Vagina (tissue), 2 donors: ENCODE data around the gene LYPD6. TPM values are rescaled to one million over a fixed set of nuclear protein-coding genes. Genes with fewer than 3 reads are reported as not detected.

ENCODE experiments used
- DNase-seq, 2 donors: peaks; one replicate each; pipeline ENCODE4 v3.0.0-alpha.2; 2017; ENCODE audit errors: extremely low spot score in 2 of 2
- H3K27ac ChIP-seq: fragments of 200-600 bp; sonication (generic); one replicate; pipeline ENCODE4 v1.5.1; 2019
- H3K27me3 ChIP-seq: fragments of 200-600 bp; sonication (generic); one replicate; pipeline ENCODE4 v1.5.1; 2019
- H3K36me3 ChIP-seq, 2 donors: fragments of 200-600 bp; sonication (generic); one replicate each; pipeline ENCODE4 v1.5.1; 2017 to 2019
- H3K4me1 ChIP-seq: fragments of 200-600 bp; sonication (generic); one replicate; pipeline ENCODE4 v1.5.1; 2019
- H3K4me3 ChIP-seq, 2 donors: fragments of 200-600 bp; sonication (generic); 1 replicate in 1 of 2; 2 replicates in 1 of 2; pipeline ENCODE4 v1.5.1; 2016 to 2019
- H3K9me3 ChIP-seq: fragments of 200-600 bp; sonication (generic); one replicate; pipeline ENCODE4 v1.5.1; 2019
- POLR2A ChIP-seq, 2 donors: fragments of 450-650 bp; IDR thresholded peaks; one replicate each; pipeline ENCODE4 v1.6.1; 2017; ENCODE audit warnings: antibody characterized with exemption in 2 of 2, mild to moderate bottlenecking in 2 of 2, moderate library complexity in 2 of 2
- POLR2AphosphoS5 ChIP-seq, 2 donors: sonication (generic); formaldehyde crosslinking; IDR thresholded peaks; one replicate each; pipeline ENCODE4 v1.9.0; 2017; ENCODE audit warnings: antibody characterized with exemption in 2 of 2, mild to moderate bottlenecking in 2 of 2, low read depth in 1 of 2; ENCODE audit not compliant: insufficient read depth in 1 of 2
- intact Hi-C: fragments of 100-400 bp; cut with DNase I; formaldehyde crosslinking; loops from one replicate; pipeline ENCODE4 v1.15.1; 2023
- total RNA-seq: library from RNA; depleted of rRNA; stranded (reverse); fragments of >200 nt; gene quantifications from one replicate; pipeline ENCODE4 v1.2.3, GENCODE V29; 2016
- TF ChIP-seq, protein P1 (sequence below), 3 experiments: fragments of 450-650 bp in 2 of 3; fragments of 200-600 bp in 1 of 3; sonication (generic) in 1 of 3; IDR thresholded peaks; one replicate each; pipeline ENCODE4 v1.5.1; 2017 to 2019; ENCODE audit warnings: antibody characterized with exemption in 3 of 3, mild to moderate bottlenecking in 2 of 3, moderate library complexity in 2 of 3

LYPD6 gene
- total RNA-seq, 1 donor from 2014 or later = 0.25 TPM

DNA sequence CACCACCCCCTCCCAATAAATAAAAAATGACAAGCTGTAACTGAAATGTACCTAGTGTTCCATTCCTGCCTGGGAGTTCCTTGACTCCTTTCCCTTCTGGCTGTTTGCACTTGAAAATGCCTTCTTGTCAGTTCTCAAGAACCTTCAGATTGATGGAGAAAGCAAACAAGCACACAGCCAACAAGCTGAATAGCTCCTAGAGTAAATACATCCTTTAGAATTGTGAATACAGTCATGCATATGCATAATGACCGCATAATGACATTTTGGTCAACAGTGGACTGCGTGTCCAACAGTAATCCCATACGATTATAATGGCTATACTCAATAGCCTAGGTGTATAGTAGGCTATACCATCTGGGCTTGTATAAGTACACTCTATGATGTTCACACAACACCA is 97.0 kb downstream of the LYPD6 start:
- Histone ChIP-seq H3K4me1 (no peaks in the 10 kb centered on the region), H3K36me3 (no peaks in the 10 kb centered on the region), H3K27ac (no peak overlapping the region), H3K4me3 (no peak overlapping the region), H3K27me3 (no peaks in the 10 kb centered on the region), H3K9me3 (no peaks in the 10 kb centered on the region)
- intact Hi-C loops = no loop called here
- no peak for DNase-seq
- TF ChIP-seq, protein P1, sequence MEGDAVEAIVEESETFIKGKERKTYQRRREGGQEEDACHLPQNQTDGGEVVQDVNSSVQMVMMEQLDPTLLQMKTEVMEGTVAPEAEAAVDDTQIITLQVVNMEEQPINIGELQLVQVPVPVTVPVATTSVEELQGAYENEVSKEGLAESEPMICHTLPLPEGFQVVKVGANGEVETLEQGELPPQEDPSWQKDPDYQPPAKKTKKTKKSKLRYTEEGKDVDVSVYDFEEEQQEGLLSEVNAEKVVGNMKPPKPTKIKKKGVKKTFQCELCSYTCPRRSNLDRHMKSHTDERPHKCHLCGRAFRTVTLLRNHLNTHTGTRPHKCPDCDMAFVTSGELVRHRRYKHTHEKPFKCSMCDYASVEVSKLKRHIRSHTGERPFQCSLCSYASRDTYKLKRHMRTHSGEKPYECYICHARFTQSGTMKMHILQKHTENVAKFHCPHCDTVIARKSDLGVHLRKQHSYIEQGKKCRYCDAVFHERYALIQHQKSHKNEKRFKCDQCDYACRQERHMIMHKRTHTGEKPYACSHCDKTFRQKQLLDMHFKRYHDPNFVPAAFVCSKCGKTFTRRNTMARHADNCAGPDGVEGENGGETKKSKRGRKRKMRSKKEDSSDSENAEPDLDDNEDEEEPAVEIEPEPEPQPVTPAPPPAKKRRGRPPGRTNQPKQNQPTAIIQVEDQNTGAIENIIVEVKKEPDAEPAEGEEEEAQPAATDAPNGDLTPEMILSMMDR (IDR thresholded peaks at IDR 0.05) = no peak
- TF ChIP-seq POLR2AphosphoS5 (IDR thresholded peaks at IDR 0.05; ENCODE audit: insufficient read depth in 1 of 2, low read depth in 1 of 2) = no peak
- no peak for TF ChIP-seq POLR2A (IDR thresholded peaks at IDR 0.05)

DNA sequence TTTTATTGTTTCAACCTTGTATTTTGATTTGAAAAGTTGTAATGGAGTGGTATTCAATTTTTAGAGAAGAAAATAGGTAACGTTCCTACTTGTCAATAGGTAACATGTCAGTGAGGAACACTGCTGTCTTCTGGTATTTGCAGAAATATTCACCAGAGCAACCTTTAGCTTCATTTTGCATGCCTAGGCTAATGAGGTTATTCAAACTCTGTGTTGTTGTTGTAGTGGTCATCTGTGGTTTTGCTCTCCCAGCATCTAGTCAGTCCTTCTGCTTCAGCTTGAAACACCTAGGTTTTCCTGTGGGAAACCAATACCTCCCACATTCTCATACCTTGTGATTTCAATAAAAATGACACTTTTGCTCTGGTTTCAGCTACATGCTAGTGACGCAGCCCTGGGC is 98.4 kb downstream of the LYPD6 start:
- no peak overlapping the region for H3K4me3 ChIP-seq
- H3K36me3 ChIP-seq = no peaks in the 10 kb centered on the region
- H3K27ac ChIP-seq = no peak overlapping the region
- intact Hi-C loops = no loop called here
- H3K4me1 ChIP-seq = no peaks in the 10 kb centered on the region
- H3K9me3 ChIP-seq = no peaks in the 10 kb centered on the region
- no peaks in the 10 kb centered on the region for H3K27me3 ChIP-seq
- TF ChIP-seq POLR2A (IDR thresholded peaks at IDR 0.05) (no peak), POLR2AphosphoS5 (IDR thresholded peaks at IDR 0.05; ENCODE audit: insufficient read depth in 1 of 2, low read depth in 1 of 2) (no peak)
- TF ChIP-seq, protein P1 (IDR thresholded peaks at IDR 0.05) = no peak
- no peak for DNase-seq

DNA sequence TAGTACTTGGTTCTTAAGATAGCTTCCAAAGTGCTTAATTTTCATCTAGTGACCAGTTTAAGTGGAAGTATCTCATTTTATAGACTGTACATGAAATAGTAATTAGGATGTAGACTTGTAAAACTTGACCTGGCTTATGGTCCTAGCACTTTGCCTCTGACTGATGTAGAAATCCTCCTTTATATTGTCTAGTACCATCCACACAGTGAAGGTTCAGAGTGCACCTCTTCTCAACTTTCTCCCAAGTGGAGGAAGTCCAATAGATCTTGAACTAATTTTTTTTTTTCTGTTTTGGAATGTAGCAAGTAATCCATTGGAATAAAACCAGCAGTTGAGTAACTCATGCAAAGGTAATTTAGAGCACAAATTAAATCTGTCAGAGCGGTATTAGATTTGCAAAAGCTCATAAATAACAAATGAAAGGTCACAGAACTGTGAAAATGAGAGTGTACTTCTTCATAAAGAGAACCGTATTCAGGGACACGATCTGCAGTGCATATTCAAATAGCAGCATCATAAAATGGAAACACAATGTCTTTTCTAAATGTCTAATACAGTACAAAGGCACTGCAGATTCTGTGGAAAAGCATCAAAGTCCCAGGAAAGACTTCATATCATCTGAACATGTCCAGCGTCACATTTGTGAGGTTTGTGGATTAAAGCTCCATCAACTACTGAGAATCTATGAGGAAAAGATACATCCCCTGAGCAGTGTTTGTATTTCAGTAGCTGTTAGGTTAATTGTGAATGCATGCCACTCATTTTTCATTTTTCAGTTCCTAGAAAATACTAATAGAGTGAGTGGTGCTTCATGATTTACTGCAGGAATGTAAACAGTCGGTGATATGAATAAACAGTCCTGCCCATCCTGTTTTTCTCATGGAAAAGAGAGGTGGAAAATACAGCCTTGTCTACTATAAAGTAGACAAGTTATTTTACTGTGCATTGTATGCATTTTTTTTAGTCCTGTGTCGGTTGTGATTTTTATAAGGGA is 100.7 kb downstream of the LYPD6 start:
- Histone ChIP-seq H3K4me3 (no peak overlapping the region), H3K9me3 (no peaks in the 10 kb centered on the region), H3K27ac (no peak overlapping the region), H3K27me3 (no peaks in the 10 kb centered on the region), H3K36me3 (no peaks in the 10 kb centered on the region), H3K4me1 (no peaks in the 10 kb centered on the region)
- DNase-seq = no peak
- intact Hi-C loops = no loop called here
- no peak for TF ChIP-seq POLR2A (IDR thresholded peaks at IDR 0.05)
- TF ChIP-seq, protein P1 (IDR thresholded peaks at IDR 0.05) = no peak

DNA sequence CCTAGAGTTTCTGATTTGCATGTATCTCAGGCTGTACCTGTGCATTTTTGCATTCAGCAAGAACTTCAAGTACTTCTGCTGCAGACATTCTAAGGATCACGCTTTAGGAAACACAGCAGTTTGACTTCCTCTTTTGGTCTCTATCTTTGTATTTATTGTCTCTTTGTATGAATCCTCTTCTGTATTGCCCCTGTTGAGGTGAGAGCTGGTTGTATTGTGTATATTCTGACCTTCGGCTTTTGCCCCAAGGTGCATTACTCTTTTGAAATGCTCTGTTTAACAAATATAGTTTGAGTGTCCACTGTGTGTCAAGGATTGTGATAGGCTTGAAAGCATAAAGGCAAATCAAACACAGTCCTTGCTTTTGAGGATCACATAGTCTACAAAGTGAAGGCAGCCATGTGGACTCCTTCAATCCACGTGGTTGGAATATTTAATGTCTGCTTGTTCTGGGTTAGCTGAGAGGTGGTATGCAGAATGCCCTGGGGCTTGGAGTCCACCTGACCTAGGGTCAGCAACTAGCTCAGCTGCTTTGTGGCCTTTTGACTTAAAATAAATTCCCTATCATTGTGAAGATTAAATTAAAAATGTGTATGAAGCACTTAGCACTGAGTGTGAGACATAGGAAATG is 108.1 kb downstream of the LYPD6 start:
- Histone ChIP-seq H3K4me1 (no peaks in the 10 kb centered on the region), H3K27me3 (no peaks in the 10 kb centered on the region), H3K36me3 (no peaks in the 10 kb centered on the region), H3K27ac (no peak overlapping the region), H3K9me3 (no peaks in the 10 kb centered on the region), H3K4me3 (no peak overlapping the region)
- TF ChIP-seq POLR2A (IDR thresholded peaks at IDR 0.05) (no peak), POLR2AphosphoS5 (IDR thresholded peaks at IDR 0.05; ENCODE audit: insufficient read depth in 1 of 2, low read depth in 1 of 2) (no peak)
- TF ChIP-seq, protein P1 (IDR thresholded peaks at IDR 0.05) = no peak
- DNase-seq = no peak
- intact Hi-C loops = no loop called here

DNA sequence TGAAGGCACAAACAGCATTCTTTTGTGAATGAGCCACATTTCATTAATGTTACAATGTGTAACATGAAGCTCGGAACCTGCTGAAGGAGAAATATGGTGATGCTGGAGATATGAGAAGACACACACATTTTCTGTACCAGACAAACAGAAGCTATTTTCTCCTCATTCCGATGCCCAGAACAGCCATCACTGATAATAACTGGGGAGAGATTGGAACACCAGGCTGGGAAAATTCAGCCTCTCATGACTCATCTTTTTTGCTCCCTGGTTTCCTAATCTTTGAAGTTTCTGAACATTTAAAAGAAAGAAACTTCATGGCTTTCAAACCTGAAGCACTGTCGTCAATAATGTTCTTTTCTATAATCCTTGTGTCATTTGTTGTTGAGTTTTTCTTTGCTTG is 110.9 kb downstream of the LYPD6 start:
- H3K36me3 ChIP-seq = no peaks in the 10 kb centered on the region
- TF ChIP-seq, protein P1 (IDR thresholded peaks at IDR 0.05) = no peak
- no peak for DNase-seq
- no peaks in the 10 kb centered on the region for H3K4me1 ChIP-seq
- H3K27ac ChIP-seq = no peak overlapping the region
- no peak overlapping the region for H3K4me3 ChIP-seq
- intact Hi-C loops = no loop called here
- no peaks in the 10 kb centered on the region for H3K27me3 ChIP-seq
- H3K9me3 ChIP-seq = no peaks in the 10 kb centered on the region
